HG03354 (cell line): Measurements from ENCODE around the gene ADH6.
A peak's percentile ranks its signal among the peaks of the same experiment; 100 is the strongest.
"Not testable (repeated sequence)": the region's sequence is repeated elsewhere in the genome, so short reads cannot be mapped to it uniquely, and the experiment has no call there.

Experiments
- ATAC-seq: cut with Tn5 transposase; IDR thresholded peaks from one replicate; pipeline ENCODE4 v1.9.1; 2021; ENCODE audit warnings: mild to moderate bottlenecking; ENCODE audit not compliant: unreplicated experiment, poor library complexity, severe bottlenecking

The ADH6 gene

DNA sequence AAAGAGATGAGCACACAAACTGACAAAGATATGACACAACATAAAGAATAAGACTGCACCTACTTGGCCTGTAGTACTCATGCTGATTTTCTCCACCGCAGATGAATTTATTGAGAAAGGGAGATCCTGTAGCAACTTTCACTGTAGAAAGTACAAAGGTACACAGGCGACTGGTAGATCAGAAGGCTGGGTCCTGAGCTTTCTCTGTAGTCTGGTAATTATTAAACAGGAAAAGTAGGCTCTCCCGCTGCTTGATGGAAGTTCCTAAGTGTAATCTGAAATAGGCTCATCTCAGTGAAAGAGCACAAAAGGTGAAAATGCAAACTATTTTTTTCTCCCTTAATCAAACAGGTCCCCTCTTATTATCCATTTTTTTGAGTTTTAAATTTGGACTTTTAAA is at the start of gene ADH6:
TSS of gene ADH6 (minus strand) at position 175 of the 400 bp plus-strand sequence. CDS start at position 81, 94 bp downstream.
- no peak for ATAC-seq

DNA sequence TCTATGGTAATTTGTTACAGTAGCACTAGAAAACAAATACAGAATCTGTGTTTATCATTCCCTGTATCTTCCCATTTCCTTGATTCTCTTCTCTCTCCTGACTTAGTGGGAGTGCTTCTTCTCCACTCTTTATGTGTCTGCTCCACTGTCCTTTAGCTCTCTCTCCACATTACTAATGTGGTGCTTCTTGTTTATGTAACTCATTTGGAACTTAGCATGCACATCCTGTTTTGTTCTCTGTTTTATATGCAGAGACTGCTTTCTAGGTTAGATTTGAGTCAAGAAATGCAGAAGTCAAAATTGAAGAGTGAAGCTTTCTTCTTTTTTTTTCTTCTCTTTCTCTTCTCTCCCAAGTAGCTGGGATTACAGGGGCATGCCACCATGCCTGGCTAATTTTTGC is 45.9 kb upstream of the ADH6 start:
- ATAC-seq = no peak

DNA sequence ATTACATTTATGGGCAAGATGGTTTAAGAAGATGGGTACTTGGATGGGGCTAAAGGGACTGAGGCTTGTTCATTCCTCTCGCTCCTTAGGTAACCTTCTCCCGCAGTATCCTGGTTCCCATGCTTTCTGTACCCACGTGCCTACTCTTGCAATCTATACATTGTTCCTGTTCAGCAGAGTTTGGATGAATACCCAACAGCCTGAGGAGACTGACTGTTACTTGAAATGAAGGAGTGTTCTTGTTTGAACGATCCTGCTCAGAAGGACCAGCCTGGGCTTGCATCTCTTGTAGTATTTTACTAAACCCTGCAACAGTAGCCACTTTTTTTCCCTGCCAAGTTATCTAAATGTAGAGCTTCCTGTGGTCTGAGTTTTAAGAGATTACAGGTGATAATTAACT is 33.7 kb upstream of the ADH6 start:
- no peak for ATAC-seq

DNA sequence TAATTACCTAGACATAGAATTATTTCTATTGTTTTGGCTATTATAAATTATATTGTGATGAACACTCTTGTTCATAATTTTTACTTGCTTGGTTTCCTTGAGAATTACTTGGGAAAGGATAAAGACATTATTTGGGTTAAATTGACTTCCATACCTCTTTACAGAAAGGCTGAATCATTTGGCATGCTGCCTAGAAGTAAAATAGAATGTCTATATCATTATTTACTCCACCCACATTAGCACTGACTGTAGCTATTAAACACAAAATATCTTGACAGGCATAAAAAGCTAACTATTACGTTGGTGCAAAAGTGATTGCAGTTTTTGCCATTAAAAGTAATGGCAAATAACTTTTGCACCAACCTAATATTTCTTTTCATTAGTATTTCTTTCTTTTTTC is 29.7 kb upstream of the ADH6 start:
- no peak for ATAC-seq

DNA sequence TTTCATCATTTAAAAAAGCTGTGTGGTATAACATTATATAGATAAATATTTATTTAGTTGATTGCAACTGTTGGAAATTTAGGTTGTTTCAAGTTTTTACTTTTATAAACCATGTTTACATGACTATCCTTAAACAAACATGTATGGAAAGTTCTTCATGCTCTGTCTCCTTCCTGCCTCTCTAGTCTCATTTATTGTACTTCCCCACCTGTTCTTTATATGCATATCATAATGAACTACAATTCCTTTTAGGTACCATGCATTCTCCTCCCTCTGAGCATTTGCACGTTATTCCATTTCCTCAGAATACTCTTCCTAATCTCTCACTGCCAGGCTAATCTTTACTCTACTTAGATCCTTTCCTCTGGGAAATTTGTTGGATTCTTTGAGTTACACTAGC is 16.9 kb upstream of the ADH6 start:
- no peak for ATAC-seq

DNA sequence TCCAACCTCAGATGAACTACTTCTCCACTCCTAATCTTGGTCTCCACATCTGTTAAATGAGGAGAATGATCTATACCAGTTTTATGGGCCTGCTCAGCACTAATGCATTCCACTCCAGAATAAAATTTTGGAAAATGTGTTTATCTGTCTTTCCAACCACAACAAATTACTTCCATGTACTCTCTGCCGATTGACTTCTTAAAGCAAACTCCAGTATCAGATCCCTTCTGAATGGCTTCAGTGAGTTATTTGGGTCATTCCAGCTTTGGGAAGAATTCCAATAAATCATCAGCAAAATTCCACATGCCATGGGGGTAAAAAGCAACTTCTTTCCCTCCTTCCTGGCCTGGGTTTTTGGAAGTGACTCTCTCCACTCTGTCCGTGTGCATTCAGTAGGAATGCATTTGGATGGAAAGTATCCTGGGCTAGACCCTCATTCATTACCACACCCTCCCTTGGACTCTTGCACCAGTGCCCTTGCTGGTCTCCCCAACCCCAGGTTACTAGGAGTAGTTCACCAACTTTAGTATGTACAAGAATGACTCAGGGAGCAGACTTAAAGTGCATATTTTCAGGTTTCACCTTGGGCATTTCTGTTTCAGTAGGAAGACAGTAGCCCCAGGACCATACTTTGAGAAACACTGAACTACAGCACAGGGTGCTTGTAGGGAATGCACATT is 15.4 kb upstream of the ADH6 start:
- no peak for ATAC-seq

DNA sequence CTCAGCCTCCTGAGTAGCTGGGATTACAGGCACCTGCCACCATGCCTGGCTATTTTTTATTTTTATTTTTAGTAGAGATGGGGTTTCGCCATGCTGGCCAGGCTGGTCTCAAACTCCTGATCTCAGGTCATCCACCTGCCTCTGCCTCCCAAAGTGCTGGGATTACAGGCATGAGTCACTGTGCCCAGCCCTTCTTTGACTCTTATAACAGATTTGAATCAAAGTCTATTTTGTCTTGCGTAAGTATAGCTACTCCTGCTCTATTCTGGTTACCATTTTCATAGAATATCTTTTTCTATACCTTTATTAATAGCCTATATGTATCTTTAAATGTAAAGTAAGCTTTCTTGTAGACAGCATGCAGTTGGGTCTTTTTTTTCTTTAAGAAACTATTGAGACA is 14.4 kb upstream of the ADH6 start:
- ATAC-seq = not testable (repeated sequence)

DNA sequence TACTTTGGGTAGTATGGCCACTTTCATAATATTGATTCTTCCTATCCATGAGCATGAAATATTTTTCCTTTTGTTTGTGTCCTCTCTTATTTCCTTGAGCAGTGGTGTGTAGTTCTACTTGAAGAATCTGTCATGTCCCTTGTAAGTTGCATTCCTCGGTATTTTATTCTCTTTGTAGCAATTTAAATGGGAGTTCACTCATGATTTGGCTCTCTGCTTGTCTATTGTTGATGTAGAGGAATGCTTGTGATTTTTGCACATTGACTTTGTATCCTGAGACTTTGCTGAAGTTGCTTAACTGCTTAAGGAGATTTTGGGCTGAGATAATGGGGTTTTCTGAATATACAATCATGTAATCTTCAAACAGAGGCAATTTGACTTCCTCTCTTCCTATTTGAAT is 9.7 kb upstream of the ADH6 start:
- ATAC-seq = not testable (repeated sequence)

DNA sequence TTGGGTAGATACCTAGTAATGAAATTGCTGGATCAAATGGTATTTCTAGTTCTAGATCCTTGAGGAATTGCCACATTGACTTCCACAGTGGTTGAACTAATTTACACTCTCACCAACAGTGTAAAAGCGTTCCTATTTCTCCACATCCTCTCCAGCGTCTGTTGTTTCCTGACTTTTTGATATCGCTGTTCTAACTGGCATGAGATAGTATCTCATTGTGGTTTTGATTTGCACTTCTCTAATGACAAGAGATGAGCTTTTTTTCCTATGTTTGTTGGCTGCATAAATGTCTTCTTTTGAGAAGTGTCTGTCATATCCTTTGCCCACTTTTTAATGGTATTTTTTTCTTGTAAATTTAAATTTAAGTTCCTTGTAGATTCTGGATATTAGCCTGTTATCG is 8.6 kb upstream of the ADH6 start:
- ATAC-seq = not testable (repeated sequence)

DNA sequence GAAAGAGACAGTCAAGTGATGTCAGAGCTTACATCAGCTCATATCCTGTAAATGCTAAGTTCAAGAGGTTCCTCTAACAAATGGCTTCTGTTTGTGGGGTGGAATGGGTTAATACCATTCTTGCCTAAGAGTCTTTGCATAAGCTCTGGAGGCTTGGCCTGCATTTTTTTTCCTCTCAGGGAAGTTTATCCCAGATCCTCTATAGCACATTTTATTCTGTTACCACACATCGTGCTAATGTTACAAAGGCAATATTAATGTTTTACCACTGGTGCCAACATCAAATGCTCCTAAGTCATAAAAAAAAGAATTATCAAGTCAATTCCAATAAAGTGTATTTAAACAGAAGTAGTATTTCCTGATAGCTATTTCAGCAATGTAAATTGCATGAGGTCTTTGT is 2.9 kb upstream of the ADH6 start:
- ATAC-seq = no peak

DNA sequence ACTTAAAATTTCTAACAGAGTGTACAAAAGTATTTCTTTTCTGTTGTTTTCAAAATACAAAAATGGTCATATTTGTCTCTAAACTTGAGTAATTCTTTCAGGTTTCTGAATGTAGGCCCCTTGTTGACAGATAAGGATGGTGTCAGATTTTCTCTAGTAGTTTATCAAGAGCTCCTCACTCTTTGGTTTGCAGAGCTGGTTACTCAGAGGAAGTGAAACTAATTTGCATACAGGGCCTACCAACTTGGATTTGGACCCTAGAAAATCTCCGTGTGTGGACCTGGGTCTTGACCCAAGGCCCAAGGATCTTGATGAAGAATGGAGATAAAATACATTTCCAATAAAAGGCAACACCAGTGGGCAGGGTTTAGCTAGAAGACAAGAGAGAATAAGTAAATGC is 433 bp upstream of the ADH6 start:
- ATAC-seq = peak; percentile 94

DNA sequence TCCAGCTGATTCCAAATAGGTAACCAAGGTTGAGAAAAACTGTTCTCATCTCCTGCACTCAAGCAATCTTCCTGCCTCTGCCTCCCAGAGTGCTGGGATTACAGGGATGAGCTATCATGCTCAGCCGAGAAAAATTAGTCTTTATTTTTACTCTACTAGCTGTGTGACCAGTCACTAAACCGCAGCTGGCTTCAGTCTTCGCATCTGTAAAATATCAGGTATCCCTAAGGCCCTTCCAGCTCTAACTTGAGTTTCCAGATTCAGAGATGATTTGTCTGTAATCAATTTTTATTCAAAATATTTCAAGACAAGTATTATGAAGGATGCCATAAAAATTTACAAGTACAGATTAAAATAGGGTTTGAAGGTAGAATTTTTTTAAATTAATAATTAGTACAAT is 3.5 kb downstream of the ADH6 start:
- ATAC-seq = no peak

DNA sequence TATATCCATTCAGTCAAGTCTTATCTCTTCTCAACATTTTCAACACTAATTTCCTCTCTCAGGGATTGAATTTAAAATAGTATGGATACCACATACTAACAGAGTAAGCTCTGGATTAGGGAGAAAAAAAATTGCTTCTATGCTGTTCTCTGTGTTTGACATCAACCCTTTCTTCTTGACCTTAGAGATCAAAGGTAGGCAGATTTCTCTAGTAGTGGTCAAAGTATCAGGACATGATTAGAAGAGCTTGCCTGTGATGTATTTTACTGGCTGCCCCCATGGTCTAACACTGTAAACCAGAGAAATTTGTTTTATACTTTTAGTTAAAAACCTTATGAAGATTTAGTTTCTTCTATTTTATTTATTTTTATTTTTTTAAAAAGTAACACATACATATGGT is 8.3 kb downstream of the ADH6 start:
- ATAC-seq = no peak

DNA sequence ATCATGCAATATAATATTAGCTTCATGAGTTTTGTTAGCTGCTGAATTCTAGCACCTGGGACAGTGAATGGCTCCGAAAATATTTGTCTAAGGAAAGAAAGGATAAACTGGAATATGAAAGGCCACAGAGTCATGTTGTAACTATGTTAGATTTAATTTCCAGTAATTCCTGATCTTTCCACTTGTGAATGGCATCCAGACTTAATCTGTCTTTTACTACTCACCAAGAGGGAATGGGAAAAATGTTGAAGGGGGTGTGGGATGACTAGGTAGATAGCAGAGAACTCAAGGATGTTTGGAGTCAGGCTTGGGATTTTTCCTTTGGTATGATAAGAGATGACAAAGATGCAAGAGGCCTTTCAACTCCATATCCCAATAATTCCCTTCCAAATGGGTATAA is 9.4 kb downstream of the ADH6 start:
- no peak for ATAC-seq

DNA sequence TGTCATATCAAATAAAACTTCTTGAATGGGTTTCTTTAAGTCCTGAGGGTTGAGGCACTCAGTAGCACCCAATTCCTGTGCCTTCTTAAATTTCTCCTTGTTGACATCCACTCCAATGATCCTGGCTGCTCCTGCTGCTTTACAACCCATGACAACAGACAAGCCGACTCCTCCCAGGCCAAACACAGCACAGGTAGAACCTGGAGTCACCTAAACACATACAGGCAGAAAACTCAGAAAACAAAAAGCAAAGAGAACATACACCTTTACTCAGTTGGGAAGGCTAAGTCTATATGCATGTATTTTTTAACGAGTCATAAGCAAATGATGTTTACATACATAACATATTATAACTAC is 10.3 kb downstream of the ADH6 start:
- ATAC-seq = no peak

DNA sequence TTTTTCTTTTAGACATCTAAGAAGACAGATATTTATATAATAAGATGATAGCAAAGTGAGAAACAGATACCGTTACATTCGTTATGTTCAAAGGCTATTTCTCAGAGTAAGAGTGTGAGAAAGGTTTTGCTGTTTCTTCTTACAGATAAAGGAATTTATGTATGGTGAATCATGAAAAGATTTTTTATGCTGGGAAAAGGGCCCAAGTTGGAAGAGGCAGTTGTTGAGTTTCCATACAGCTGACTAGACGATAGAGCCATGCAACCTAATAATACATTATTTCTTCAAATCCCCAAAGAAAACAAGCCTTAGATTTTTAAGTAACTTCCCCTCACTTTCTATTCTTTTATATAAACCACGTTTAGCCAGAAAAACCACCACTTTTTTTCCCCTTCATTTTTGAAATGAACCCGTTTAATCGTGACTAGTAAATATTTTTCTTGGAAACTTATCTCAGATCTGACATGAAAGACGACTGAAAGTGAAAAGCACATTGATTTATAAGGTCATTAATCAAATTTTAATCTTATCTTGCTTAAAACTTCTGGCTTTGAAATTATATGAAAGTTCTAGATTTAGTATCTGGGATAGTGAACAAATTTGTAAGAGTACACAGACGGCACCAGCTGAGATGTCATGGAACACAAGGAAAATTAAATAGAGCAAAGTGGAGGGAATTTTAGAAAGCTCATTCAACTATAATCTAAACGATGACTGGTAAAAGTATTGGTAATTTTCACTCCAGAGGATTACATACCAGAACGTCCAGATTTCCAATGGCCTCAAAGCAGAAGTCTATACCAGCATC is 10.9 kb downstream of the ADH6 start:
- no peak for ATAC-seq

DNA sequence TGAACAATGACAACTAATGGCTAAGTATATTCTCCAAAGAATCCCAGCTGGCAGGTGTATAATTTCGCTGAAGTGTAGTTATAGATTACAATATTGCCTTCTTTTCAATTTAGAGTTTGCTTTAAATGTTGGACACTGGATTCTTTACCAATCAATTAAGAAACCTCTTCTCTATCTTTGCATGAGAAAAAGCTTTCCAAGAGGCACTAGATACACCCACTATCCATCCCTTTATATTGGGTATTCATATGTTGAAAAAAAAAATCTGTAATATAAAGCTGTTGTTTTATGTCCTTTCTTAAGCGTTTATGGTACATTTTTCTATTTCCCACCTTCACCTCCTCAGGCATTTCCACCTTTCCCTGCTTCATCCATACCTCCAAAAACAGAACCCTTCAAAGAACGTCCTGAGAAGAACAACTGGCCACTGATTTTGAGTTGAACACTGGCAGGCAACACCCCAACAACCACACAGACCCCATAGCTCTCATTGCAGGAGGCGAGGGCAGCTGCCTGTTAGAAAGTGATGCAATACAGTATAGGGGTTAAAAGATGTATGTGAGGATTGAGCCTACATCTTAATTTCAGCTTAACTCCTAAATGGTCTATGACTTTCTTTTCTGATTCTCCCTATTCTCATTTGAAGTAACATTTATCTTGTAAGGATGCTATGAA is 11.8 kb downstream of the ADH6 start:
- ATAC-seq = no peak

DNA sequence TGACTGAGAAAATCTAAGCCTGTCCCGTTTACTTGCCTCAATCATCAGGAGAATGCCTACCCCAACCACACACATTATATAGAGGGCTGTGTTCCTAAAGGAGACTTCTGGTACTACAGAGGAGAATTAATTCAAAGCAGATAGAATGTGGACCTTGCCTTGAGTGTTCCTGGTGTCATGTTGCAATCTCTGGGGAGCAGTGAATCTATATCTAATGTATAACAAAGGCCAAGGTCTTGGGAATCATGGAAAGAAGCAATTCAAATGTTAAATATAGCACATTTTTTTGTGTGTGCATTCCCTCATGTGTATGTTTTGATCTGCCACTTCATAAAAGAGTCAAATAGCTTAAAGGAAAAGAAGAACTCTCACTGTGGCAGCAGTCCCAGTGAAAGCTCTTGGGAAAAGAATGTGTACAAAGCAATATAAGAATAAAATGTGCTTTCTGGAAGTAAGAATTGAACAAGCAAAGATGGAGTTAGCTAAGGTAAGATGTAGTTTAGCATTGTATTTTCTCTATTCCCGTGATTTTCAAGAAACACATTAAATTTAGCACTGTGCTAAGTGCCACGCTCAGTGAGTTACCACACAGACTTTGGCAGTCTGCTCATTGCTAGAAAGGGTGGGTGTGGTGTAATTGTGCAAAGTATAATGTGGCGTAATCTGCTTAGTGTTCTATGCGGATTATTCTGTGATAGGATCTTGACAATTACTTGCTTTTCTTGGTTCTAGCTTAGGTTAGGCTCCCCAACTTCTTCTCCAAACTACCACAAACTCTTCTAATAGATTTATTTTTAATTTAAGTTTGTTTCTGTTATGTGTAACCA is 13.7 kb downstream of the ADH6 start:
- ATAC-seq = no peak

DNA sequence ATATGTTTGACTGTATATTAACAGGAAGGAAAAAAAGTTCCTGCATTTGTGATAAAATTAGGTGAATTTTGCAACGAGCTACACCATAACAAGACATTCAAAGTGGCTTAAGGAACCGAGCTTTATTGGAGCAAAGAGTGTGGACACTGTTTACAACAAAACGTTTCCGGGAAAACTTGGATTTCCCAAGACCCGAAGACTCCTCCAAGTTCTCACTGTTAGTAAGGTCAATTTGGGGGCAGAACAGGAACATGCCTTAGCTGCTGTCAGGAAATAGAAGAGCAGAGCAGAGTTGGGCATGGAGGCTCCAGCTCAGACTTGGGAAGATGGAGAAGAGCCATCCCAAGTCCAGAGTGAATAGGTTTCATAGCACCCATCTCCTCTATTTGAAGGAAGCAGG is 16.5 kb downstream of the ADH6 start:
- ATAC-seq = no peak

DNA sequence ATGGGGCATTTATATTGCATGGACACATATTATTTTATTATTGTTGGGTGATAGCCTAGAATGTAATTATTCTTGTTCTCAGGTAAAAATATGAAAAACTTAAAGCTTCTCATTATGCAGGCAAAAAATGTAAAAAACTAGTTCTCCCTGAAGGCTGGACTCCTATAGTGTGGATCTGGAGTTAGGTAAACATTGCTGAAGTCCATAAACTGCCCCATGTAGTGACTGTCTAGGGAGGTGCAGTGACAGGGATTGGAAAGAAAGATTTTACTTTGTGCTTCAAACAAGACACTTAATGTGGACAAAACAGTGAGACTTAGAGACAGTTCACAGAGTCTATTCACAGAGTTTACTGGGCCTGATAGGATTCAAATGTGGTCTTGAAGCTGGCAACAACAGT is 17.0 kb downstream of the ADH6 start:
- no peak for ATAC-seq
